ENCODE results near the gene PDZRN4. TPM values are rescaled to one million over a fixed set of nuclear protein-coding genes. Genes with fewer than 3 reads are reported as not detected.
"Not testable (repeated sequence)": the region's sequence is repeated elsewhere in the genome, so short reads cannot be mapped to it uniquely, and the experiment has no call there.

Gene PDZRN4
- total RNA-seq, 1 experiment from 2014 or later: 2.4 TPM

- Histone ChIP-seq H3K4me2 (ENCODE audit: low read depth, low read length, poor library complexity, severe bottlenecking) (peak overlapping the region; percentile 65), H3K27me3 (ENCODE audit: low read length) (no peaks in the 10 kb centered on the region), H2AFZ (ENCODE audit: low read length) (peak overlapping the region; percentile 24; the same call in 1 of the 2 replicates)
These were observed 418.6 kb downstream of the PDZRN4 start for GRCh38 chr12:41606468-41607445.

GRCh38 chr12:41612892-41613557 is 424.9 kb downstream of the PDZRN4 start:
- H2AFZ ChIP-seq (ENCODE audit: low read length): 0 out of 2 replicates have a peak overlapping the region, but pooled peaks have one; percentile 47
- H3K4me2 ChIP-seq (ENCODE audit: low read depth, low read length, poor library complexity, severe bottlenecking): no peak overlapping the region
- peaks cover 5% of the 10 kb centered on the region for H3K9me3 ChIP-seq (ENCODE audit: low read length)
- H3K79me2 ChIP-seq (ENCODE audit: low read length): no peaks in the 10 kb centered on the region
- H3K27ac ChIP-seq (ENCODE audit: low read length): no peak overlapping the region
- H3K4me1 ChIP-seq (ENCODE audit: low read length): peaks cover 13% of the 10 kb centered on the region
- no peaks in the 10 kb centered on the region for H3K36me3 ChIP-seq (ENCODE audit: insufficient read depth, low read length)
- DNase-seq: no peak
- no peaks in the 10 kb centered on the region for H4K20me1 ChIP-seq (ENCODE audit: insufficient read depth, low read depth, low read length)
- H3K9ac ChIP-seq (ENCODE audit: low read length): no peak overlapping the region
- H3K4me3 ChIP-seq (ENCODE audit: low read length): no peak overlapping the region
- no peaks in the 10 kb centered on the region for H3K9me2 ChIP-seq (replicated peaks; ENCODE audit: insufficient read depth, low read length)
- no peaks in the 10 kb centered on the region for H3K27me3 ChIP-seq (ENCODE audit: low read length)

More at GRCh38 chr12:41606468-41607445, 418.6 kb downstream of the PDZRN4 start:
- Histone ChIP-seq H3K9me2 (replicated peaks; ENCODE audit: insufficient read depth, low read length) (no peaks in the 10 kb centered on the region), H3K9me3 (ENCODE audit: low read length) (peaks cover 5% of the 10 kb centered on the region), H3K27ac (ENCODE audit: low read length) (peak overlapping the region; percentile 82), H3K79me2 (ENCODE audit: low read length) (no peaks in the 10 kb centered on the region), H3K4me1 (ENCODE audit: low read length) (peaks cover 37% of the 10 kb centered on the region), H3K36me3 (ENCODE audit: insufficient read depth, low read length) (no peaks in the 10 kb centered on the region), H4K20me1 (ENCODE audit: insufficient read depth, low read depth, low read length) (no peaks in the 10 kb centered on the region), H3K4me3 (ENCODE audit: low read length) (peak overlapping the region; percentile 54; the same call in 1 of the 2 replicates), H3K9ac (ENCODE audit: low read length) (peak overlapping the region; percentile 49)
- no peak for DNase-seq

- H3K36me3 ChIP-seq (ENCODE audit: insufficient read depth, low read length); H3K4me3 ChIP-seq (ENCODE audit: low read length); H4K20me1 ChIP-seq (ENCODE audit: insufficient read depth, low read depth, low read length); H3K79me2 ChIP-seq (ENCODE audit: low read length); H3K9ac ChIP-seq (ENCODE audit: low read length); H3K9me3 ChIP-seq (ENCODE audit: low read length); DNase-seq; H2AFZ ChIP-seq (ENCODE audit: low read length); H3K27me3 ChIP-seq (ENCODE audit: low read length); H3K4me2 ChIP-seq (ENCODE audit: low read depth, low read length, poor library complexity, severe bottlenecking); H3K9me2 ChIP-seq (replicated peaks; ENCODE audit: insufficient read depth, low read length): not testable (repeated sequence)
- peaks cover 29% of the 10 kb centered on the region for H3K4me1 ChIP-seq (ENCODE audit: low read length)
- H3K27ac ChIP-seq (ENCODE audit: low read length): peak overlapping the region; percentile 40; the same call in 1 of the 2 replicates
These were observed 427.1 kb downstream of the PDZRN4 start for GRCh38 chr12:41615174-41615573.

GRCh38 chr12:41619705-41620104 is 431.6 kb downstream of the PDZRN4 start:
- Histone ChIP-seq H3K27me3 (ENCODE audit: low read length) (no peaks in the 10 kb centered on the region), H2AFZ (ENCODE audit: low read length) (peak overlapping the region; percentile 36; the same call in 1 of the 2 replicates), H3K4me3 (ENCODE audit: low read length) (no peak overlapping the region), H3K9me2 (replicated peaks; ENCODE audit: insufficient read depth, low read length) (no peaks in the 10 kb centered on the region), H3K27ac (ENCODE audit: low read length) (peak overlapping the region; percentile 13; the same call in 1 of the 2 replicates), H3K9ac (ENCODE audit: low read length) (no peak overlapping the region), H3K4me2 (ENCODE audit: low read depth, low read length, poor library complexity, severe bottlenecking) (peak overlapping the region; percentile 2), H3K36me3 (ENCODE audit: insufficient read depth, low read length) (no peaks in the 10 kb centered on the region), H3K4me1 (ENCODE audit: low read length) (peaks cover 33% of the 10 kb centered on the region), H3K9me3 (ENCODE audit: low read length) (no peaks in the 10 kb centered on the region), H4K20me1 (ENCODE audit: insufficient read depth, low read depth, low read length) (no peaks in the 10 kb centered on the region), H3K79me2 (ENCODE audit: low read length) (no peaks in the 10 kb centered on the region)
- DNase-seq: no peak

GRCh38 chr12:41621291-41621690 is 433.2 kb downstream of the PDZRN4 start:
- H3K27me3 ChIP-seq (ENCODE audit: low read length): no peaks in the 10 kb centered on the region
- no peak for DNase-seq
- no peaks in the 10 kb centered on the region for H3K36me3 ChIP-seq (ENCODE audit: insufficient read depth, low read length)
- no peak overlapping the region for H3K9ac ChIP-seq (ENCODE audit: low read length)
- H3K79me2 ChIP-seq (ENCODE audit: low read length): no peaks in the 10 kb centered on the region
- no peak overlapping the region for H3K4me2 ChIP-seq (ENCODE audit: low read depth, low read length, poor library complexity, severe bottlenecking)
- H3K27ac ChIP-seq (ENCODE audit: low read length): no peak overlapping the region
- no peak overlapping the region for H2AFZ ChIP-seq (ENCODE audit: low read length)
- H3K9me2 ChIP-seq (replicated peaks; ENCODE audit: insufficient read depth, low read length): no peaks in the 10 kb centered on the region
- H3K4me3 ChIP-seq (ENCODE audit: low read length): no peak overlapping the region
- H4K20me1 ChIP-seq (ENCODE audit: insufficient read depth, low read depth, low read length): no peaks in the 10 kb centered on the region
- no peaks in the 10 kb centered on the region for H3K9me3 ChIP-seq (ENCODE audit: low read length)
- peaks cover 22% of the 10 kb centered on the region for H3K4me1 ChIP-seq (ENCODE audit: low read length)
